Fibroblast of mammary gland (primary cell): ENCODE data around the gene CCDC190.

ENCODE experiments used
- DNase-seq: peaks from one replicate; pipeline ENCODE4 v3.0.0-alpha.2; 2010; ENCODE audit warnings: low read depth
- H3K4me3 ChIP-seq: 2 replicates; pipeline ENCODE4 v1.5.1; 2011; ENCODE audit warnings: low read depth, mild to moderate bottlenecking, low read length, moderate library complexity; ENCODE audit not compliant: control insufficient read depth
- TF ChIP-seq, protein P1 (sequence below): conservative IDR thresholded peaks from 2 replicates; pipeline ENCODE4 v1.5.1; 2011; ENCODE audit warnings: low read depth, low read length, inconsistent platforms; ENCODE audit not compliant: control insufficient read depth, insufficient read depth

CCDC190 gene, protein sequence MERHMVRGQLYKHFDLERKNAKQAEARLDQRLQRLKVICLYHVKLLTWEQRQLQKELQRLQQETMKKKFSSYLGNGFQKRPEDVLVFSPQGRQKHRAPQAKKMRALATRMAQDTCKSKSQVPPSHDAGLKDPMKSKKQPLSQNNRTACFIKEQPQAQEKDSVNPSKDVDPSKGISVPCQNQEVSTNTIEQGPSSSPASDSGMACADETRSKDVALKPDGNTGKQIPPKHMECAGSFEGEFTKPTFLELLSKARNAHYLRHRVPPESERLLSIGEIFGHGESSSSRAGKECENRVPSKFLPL

DNA sequence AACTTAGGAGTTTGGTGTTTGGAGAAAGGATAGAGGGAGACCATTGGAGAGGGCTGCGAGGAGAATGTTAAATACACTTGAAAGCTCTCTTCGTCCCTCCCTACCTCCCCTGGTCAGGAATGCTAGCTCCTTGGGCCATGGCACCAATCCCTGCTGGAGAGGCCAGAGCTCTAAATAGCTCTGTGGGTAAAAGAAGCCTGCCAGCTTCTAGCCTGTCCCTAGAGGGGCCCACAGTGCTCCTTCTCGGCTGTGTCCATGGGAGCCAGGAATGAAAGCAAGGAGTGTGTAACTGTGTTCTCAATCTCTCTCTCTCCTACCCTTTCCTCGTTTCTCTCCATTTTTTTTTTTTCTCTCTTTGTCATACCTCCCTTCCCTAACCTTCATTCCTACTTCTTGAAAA is at the start of gene CCDC190:
TSS of gene CCDC190 (minus strand) at position 75 of the 400 bp plus-strand sequence. CDS start 1,529 bp downstream, outside the sequence.
- TF ChIP-seq, protein P1, sequence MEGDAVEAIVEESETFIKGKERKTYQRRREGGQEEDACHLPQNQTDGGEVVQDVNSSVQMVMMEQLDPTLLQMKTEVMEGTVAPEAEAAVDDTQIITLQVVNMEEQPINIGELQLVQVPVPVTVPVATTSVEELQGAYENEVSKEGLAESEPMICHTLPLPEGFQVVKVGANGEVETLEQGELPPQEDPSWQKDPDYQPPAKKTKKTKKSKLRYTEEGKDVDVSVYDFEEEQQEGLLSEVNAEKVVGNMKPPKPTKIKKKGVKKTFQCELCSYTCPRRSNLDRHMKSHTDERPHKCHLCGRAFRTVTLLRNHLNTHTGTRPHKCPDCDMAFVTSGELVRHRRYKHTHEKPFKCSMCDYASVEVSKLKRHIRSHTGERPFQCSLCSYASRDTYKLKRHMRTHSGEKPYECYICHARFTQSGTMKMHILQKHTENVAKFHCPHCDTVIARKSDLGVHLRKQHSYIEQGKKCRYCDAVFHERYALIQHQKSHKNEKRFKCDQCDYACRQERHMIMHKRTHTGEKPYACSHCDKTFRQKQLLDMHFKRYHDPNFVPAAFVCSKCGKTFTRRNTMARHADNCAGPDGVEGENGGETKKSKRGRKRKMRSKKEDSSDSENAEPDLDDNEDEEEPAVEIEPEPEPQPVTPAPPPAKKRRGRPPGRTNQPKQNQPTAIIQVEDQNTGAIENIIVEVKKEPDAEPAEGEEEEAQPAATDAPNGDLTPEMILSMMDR: no peak
- DNase-seq: no peak

DNA sequence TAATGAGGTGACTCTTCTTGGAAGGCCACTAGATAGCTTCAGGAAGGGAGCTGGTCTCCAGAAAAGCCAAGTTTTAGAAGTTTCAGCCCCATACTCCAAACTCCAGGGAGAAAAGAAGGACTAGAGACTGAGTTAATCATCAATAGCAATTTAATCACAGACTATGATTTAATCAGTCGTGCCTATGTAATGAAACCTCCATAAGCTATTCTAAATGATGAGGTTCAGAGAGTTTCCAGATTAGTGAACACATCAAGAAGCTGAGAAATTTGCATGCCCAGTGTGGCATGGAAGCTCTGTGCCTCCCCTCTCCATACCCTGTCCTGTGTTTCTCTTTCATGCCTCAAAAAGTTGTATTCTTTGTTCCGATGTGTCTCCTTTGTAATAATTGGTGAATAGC is 49.2 kb upstream of the CCDC190 start:
- H3K4me3 ChIP-seq: no peak overlapping the region
- no peak for DNase-seq

More for the DNA sequence above, at the start of gene CCDC190:
- H3K4me3 ChIP-seq: no peak within 1 kb of the TSS

DNA sequence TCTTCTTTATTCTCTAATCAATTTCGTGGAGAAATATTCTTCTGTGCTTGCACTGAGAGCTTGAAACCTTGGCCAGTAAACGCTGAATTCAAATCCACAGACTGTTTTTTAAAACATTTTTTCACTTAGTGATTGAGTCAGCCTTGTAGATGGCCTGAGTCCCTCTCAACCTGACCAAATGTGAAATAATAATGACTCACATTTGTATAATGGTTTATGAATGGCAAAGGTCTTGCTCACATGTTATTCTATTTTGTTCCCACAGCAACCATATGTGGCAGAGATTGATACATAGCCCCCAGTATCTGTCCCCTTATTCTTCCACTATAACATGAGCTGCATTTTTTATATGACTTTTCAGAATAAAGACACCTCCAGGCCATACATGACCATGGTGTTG is 47.8 kb upstream of the CCDC190 start:
- TF ChIP-seq, protein P1: no peak
- DNase-seq: peak; percentile 92
- no peak overlapping the region for H3K4me3 ChIP-seq

More for the DNA sequence above, 49.2 kb upstream of the CCDC190 start:
- TF ChIP-seq, protein P1: no peak

DNA sequence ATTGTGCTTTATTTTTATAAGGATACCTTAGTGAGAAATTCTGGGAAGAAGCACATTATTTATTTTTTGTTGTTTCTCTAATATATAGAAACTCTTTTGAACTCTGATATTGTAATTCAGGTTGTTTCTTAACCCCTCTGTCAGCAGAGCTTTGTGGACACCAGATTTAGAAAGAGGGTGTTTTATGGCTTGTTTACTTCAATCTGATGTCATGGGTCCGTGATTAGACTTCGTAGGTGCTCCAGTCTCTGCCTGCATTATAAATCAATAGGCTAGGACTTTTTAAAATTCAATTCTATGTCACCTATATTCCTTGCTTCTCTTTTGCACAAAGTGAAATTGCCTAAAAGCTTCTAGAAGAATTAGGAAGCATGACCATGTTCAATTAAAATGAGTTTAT is 47.3 kb upstream of the CCDC190 start:
- TF ChIP-seq, protein P1: no peak
- no peak overlapping the region for H3K4me3 ChIP-seq

DNA sequence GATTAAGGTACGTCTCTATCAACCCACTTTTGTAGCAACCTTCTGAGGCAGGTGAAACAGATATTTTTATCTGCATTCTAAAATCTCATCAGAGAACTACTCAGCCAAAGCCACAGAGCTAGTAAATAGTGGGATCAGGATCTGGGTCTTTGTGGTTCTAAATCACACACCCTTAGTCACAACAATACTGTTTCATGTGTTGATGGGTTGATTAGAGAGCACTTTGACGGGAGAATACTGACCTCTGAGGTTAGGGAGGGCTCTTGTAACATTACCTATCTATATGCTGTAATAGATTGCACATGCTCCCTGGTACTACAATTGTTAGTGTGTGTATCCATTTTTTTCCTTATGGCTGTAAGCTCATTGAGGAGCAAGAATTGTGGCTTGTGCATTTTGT is 45.5 kb upstream of the CCDC190 start:
- no peak overlapping the region for H3K4me3 ChIP-seq
- TF ChIP-seq, protein P1: no peak
- no peak for DNase-seq

More for the DNA sequence above, 47.3 kb upstream of the CCDC190 start:
- peak; percentile 49 for DNase-seq

DNA sequence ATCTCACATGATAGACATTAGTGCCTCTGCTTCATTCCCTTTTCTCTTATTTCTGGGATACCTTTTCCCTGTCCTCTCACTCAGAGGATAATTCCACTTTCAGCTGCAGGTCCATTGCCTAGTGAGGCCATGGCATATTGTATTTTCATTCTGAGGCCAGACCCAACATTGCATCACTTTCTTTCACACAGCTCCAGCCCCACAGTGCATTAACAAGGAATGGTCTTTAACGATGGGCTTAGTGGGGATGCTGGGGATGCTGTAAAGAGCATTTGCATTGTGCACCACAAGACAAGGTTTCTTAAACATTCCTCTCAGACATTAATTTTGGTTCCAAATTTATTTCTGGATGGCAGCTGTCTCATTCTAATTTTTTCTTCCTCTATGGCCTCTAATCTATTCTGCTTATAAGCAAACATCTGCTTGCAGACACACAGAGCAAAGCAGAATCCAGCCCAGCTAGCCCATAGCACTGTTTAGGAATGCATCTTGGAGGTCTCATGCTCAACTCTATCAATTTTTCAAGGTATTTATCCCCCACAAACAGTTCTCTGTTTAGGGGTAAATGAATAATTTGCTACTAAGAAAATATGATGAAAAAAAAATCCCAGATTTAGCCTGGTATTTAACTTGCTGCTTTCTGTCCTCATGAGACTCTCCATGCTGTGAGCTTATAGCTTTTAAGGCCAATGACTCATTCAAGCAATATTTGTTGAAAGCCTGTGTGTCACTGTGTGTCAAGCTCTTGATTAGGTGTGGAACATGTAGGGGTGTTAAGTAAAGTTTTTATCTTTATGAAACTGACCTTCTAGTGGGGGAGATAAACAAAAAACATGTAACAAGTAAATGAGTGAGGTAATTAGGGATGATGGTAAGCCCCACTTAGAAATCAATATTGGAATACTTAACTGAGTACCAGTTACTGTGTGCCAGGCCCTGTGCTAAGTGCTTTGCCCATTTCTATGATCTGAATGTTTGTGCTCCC is 44.5 kb upstream of the CCDC190 start:
- DNase-seq: peak; percentile 86
- H3K4me3 ChIP-seq: no peak overlapping the region
- TF ChIP-seq, protein P1: no peak
